GM23338 (cell line): Measurements from ENCODE around the gene CMPK1. TPM values are rescaled to one million over a fixed set of nuclear protein-coding genes. Genes with fewer than 3 reads are reported as not detected.
"Not testable (repeated sequence)": the region's sequence is repeated elsewhere in the genome, so short reads cannot be mapped to it uniquely, and the experiment has no call there.

Source experiments
- ATAC-seq: fragments of 200-7000 bp; cut with Tn5 transposase; 3 replicates; pipeline ENCODE4 v1.9.1; 2020
- DNase-seq: peaks from one replicate; pipeline ENCODE4 v3.0.0-alpha.2; 2015; ENCODE audit warnings: low spot score
- H2AFZ ChIP-seq: fragments of 200-600 bp; sonication (generic); 2 replicates; pipeline ENCODE4 v1.8.0; 2016; ENCODE audit warnings: antibody characterized with exemption, mild to moderate bottlenecking, moderate library complexity
- H3F3A ChIP-seq: fragments of 200-600 bp; sonication (generic); replicated peaks from 2 replicates; pipeline ENCODE4 v1.8.0; 2017; ENCODE audit warnings: antibody characterized with exemption, mixed run types, low read depth
- H3K27ac ChIP-seq: fragments of 200-600 bp; sonication (generic); 2 replicates; pipeline ENCODE4 v1.6.1; 2016; ENCODE audit warnings: low read depth
- H3K27me3 ChIP-seq: fragments of 200-600 bp; sonication (generic); 2 replicates; pipeline ENCODE4 v1.8.0; 2016; ENCODE audit warnings: mild to moderate bottlenecking, mixed run types, moderate library complexity; ENCODE audit not compliant: insufficient read depth
- H3K36me3 ChIP-seq: fragments of 200-600 bp; sonication (generic); 2 replicates; pipeline ENCODE4 v1.8.0; 2016; ENCODE audit warnings: mild to moderate bottlenecking; ENCODE audit not compliant: insufficient read depth
- H3K4me1 ChIP-seq: fragments of 200-600 bp; sonication (generic); 2 replicates; pipeline ENCODE4 v1.8.0; 2016; ENCODE audit warnings: mild to moderate bottlenecking, moderate library complexity; ENCODE audit not compliant: insufficient read depth
- H3K4me2 ChIP-seq: fragments of 200-600 bp; sonication (generic); 2 replicates; pipeline ENCODE4 v1.7.1; 2017; ENCODE audit warnings: mixed run types
- H3K4me3 ChIP-seq: fragments of 200-600 bp; sonication (generic); 2 replicates; pipeline ENCODE4 v1.6.1; 2016; ENCODE audit warnings: mixed run types
- H3K79me2 ChIP-seq: fragments of 200-600 bp; sonication (generic); replicated peaks from 2 replicates; pipeline ENCODE4 v1.8.0; 2017; ENCODE audit warnings: mild to moderate bottlenecking; ENCODE audit not compliant: insufficient read depth
- H3K9me2 ChIP-seq: fragments of 200-600 bp; sonication (generic); 2 replicates; pipeline ENCODE4 v1.8.0; 2017; ENCODE audit not compliant: insufficient read depth
- H4K20me1 ChIP-seq: fragments of 200-600 bp; sonication (generic); replicated peaks from 2 replicates; pipeline ENCODE4 v1.8.0; 2017; ENCODE audit warnings: mild to moderate bottlenecking; ENCODE audit not compliant: insufficient read depth
- H3K27ac Mint-ChIP-seq: 2 replicates; pipeline ENCODE4 v1.8.0; 2020; ENCODE audit warnings: inconsistent platforms, mild to moderate bottlenecking, moderate library complexity, mixed read lengths
- H3K27me3 Mint-ChIP-seq: 3 replicates; pipeline ENCODE4 v1.8.0; 2022; ENCODE audit warnings: low read depth, mild to moderate bottlenecking, moderate library complexity, mixed read lengths, inconsistent platforms; ENCODE audit not compliant: insufficient read depth, poor library complexity
- H3K36me3 Mint-ChIP-seq: 3 replicates; pipeline ENCODE4 v1.8.0; 2021; ENCODE audit warnings: low read depth, mild to moderate bottlenecking, inconsistent platforms, moderate library complexity, mixed read lengths
- H3K4me1 Mint-ChIP-seq: 3 replicates; pipeline ENCODE4 v1.8.0; 2020; ENCODE audit warnings: mild to moderate bottlenecking, inconsistent platforms, mixed read lengths
- H3K4me3 Mint-ChIP-seq: 3 replicates; pipeline ENCODE4 v1.8.0; 2021; ENCODE audit warnings: moderate library complexity, mild to moderate bottlenecking, inconsistent platforms, mixed read lengths
- H3K9me3 Mint-ChIP-seq: 3 replicates; pipeline ENCODE4 v1.8.0; 2020; ENCODE audit warnings: moderate library complexity, mild to moderate bottlenecking, inconsistent platforms, mixed read lengths
- CREB1 ChIP-seq: fragments of 250-450 bp; sonication (Bioruptor Pico); IDR thresholded peaks from 2 replicates; pipeline ENCODE4 v1.5.0; 2020; ENCODE audit warnings: low read depth, mild to moderate bottlenecking, moderate library complexity
- ETS1 ChIP-seq: IDR thresholded peaks from 2 replicates; pipeline ENCODE4 v1.6.1; 2016; ENCODE audit warnings: antibody characterized with exemption
- JUNB ChIP-seq: IDR thresholded peaks from one replicate; pipeline ENCODE4 v1.6.1; 2016; ENCODE audit warnings: antibody characterized with exemption; ENCODE audit not compliant: unreplicated experiment
- POLR2AphosphoS5 ChIP-seq: IDR thresholded peaks from 2 replicates; pipeline ENCODE4 v1.6.1; 2016; ENCODE audit warnings: antibody characterized with exemption, low read depth
- ZNF462 ChIP-seq: fragments of 250-450 bp; sonication (Bioruptor Pico); IDR thresholded peaks from 2 replicates; pipeline ENCODE4 v1.5.0; 2020; ENCODE audit warnings: mild to moderate bottlenecking, moderate library complexity
- polyA plus RNA-seq: library from polyadenylated mRNA; unstranded; fragments of >200 nt; fragmentation: Nextera tagmentation; extraction: Ambion mirVana; gene quantifications from 2 replicates; pipeline ENCODE4 v1.2.1, GENCODE V29; 2016
- total RNA-seq: library from RNA; depleted of rRNA; stranded (reverse); fragments of >200 nt; shearing (Covaris generic); gene quantifications from 2 replicates; pipeline ENCODE4 v1.2.3, GENCODE V29; 2014

The CMPK1 gene
- total and polyA plus RNA-seq, 2 experiments from 2014 or later, result 22.8 to 28.6 TPM

GRCh38 chr1:47317841-47318240 is 15.7 kb upstream of the CMPK1 start (continued):
- TF ChIP-seq ZNF462 (CRISPR knock-in tag) (no peak), POLR2AphosphoS5 (no peak), JUNB (no peak), CREB1 (CRISPR knock-in tag) (no peak), ETS1 (no peak)

- not testable (repeated sequence) for ATAC-seq, H3K27ac Mint-ChIP-seq, DNase-seq
These were observed 13.6 kb upstream of the CMPK1 start for GRCh38 chr1:47319968-47320367.

More at GRCh38 chr1:47319968-47320367, 13.6 kb upstream of the CMPK1 start:
- H4K20me1 ChIP-seq, H3K79me2 ChIP-seq, H3K4me2 ChIP-seq, H3K9me2 ChIP-seq, H3F3A ChIP-seq, H3K27me3 Mint-ChIP-seq, H3K9me3 Mint-ChIP-seq, H2AFZ ChIP-seq, H3K27me3 ChIP-seq, H3K4me1 Mint-ChIP-seq, H3K4me1 ChIP-seq, H3K36me3 Mint-ChIP-seq, H3K4me3 ChIP-seq, H3K4me3 Mint-ChIP-seq, H3K27ac ChIP-seq, H3K36me3 ChIP-seq: not testable (repeated sequence)
